Peyer's patch (tissue), 4 donors: ENCODE measurements around the gene EZH1. TPM values are rescaled to one million over a fixed set of nuclear protein-coding genes. Genes with fewer than 3 reads are reported as not detected.
"Not testable (repeated sequence)": the region's sequence is repeated elsewhere in the genome, so short reads cannot be mapped to it uniquely, and the experiment has no call there.

Source experiments
- DNase-seq, 3 donors: peaks; one replicate each; pipeline ENCODE4 v3.0.0-alpha.2; 2017 to 2019
- H3K27ac ChIP-seq, 4 donors: fragments of 200-600 bp; sonication (generic); one replicate each; pipeline ENCODE4 v1.5.1; 2016 to 2019
- H3K27me3 ChIP-seq, 2 donors: fragments of 200-600 bp; sonication (generic); one replicate each; pipeline ENCODE4 v1.5.1; 2019
- H3K36me3 ChIP-seq, 3 donors: fragments of 200-600 bp; sonication (generic); one replicate each; pipeline ENCODE4 v1.5.1; 2016 to 2019
- H3K4me1 ChIP-seq, 4 donors: fragments of 200-600 bp; sonication (generic); one replicate each; pipeline ENCODE4 v1.5.1; 2016 to 2019
- H3K4me3 ChIP-seq, 4 donors: fragments of 200-600 bp; sonication (generic); 1 replicate in 3 of 4; 2 replicates in 1 of 4; pipeline ENCODE4 v1.5.1; 2016 to 2019; ENCODE audit warnings: mild to moderate bottlenecking in 1 of 4
- H3K9me3 ChIP-seq, 4 donors: fragments of 200-600 bp; sonication (generic); one replicate each; pipeline ENCODE4 v1.5.1; 2016 to 2019; ENCODE audit warnings: mild to moderate bottlenecking in 1 of 4
- CTCF ChIP-seq, 6 experiments: fragments of 450-650 bp in 4 of 6; fragments of 200-600 bp in 2 of 6; sonication (generic) in 1 of 6; IDR thresholded peaks; one replicate each; pipeline ENCODE4 v1.5.1; 2017 to 2019; ENCODE audit warnings: antibody characterized with exemption in 6 of 6, mild to moderate bottlenecking in 3 of 6, moderate library complexity in 1 of 6
- POLR2A ChIP-seq, 2 donors: fragments of 450-650 bp; IDR thresholded peaks; one replicate each; pipeline ENCODE4 v1.5.1; 2017; ENCODE audit warnings: antibody characterized with exemption in 2 of 2, mild to moderate bottlenecking in 2 of 2, moderate library complexity in 2 of 2
- total RNA-seq, 4 donors: library from RNA; depleted of rRNA; stranded (reverse); fragments of >200 nt; gene quantifications; one replicate each; pipeline ENCODE4 v1.1.0, GENCODE V29; 2016

EZH1 gene
- total RNA-seq, 4 donors from 2014 or later = 33.5 to 120 (median 64.4) TPM

DNA sequence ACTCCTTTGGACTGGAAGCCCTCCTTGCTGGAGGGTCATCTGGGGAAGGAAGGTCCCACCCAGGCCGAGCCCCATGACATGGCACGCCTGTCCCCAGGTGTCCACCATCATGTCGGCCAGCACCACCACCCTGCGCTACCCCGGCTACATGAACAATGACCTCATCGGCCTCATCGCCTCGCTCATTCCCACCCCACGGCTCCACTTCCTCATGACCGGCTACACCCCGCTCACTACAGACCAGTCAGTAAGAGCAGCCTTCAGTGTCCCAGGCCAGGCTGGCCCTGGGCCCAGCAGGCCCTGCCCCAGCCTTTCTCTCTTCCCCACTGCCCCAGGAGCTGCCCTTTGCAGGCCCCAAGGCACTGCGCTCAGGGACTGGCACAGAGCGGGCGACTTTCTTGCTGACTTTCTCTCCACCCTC is 79.2 kb downstream of the EZH1 start:
- peaks cover 0 to 33% (median 3%) of the 10 kb centered on the region in 4 donors for H3K4me1 ChIP-seq
- H3K9me3 ChIP-seq = no peaks in the 10 kb centered on the region
- H3K36me3 ChIP-seq = peaks cover 0 to 5% (median 0%) of the 10 kb centered on the region in 3 donors
- H3K27ac ChIP-seq = no peak overlapping the region
- H3K27me3 ChIP-seq = no peaks in the 10 kb centered on the region
- no peak overlapping the region for H3K4me3 ChIP-seq
- no peak for TF ChIP-seq CTCF (IDR thresholded peaks at IDR 0.05)
- TF ChIP-seq POLR2A (IDR thresholded peaks at IDR 0.05) = no peak
- DNase-seq = no peak

GRCh38 chr17:42660692-42661345 is 84.0 kb downstream of the EZH1 start:
- DNase-seq = no peak
- Histone ChIP-seq H3K4me1 (peaks cover 0 to 27% (median 4%) of the 10 kb centered on the region in 4 donors), H3K27me3 (no peaks in the 10 kb centered on the region), H3K4me3 (no peak overlapping the region), H3K9me3 (no peaks in the 10 kb centered on the region), H3K27ac (peak overlapping the region in 2 of 4 donors; percentile 23 to 28), H3K36me3 (no peaks in the 10 kb centered on the region)
- TF ChIP-seq CTCF (IDR thresholded peaks at IDR 0.05) (no peak), POLR2A (IDR thresholded peaks at IDR 0.05) (no peak)

- not testable (repeated sequence) for H3K9me3 ChIP-seq
These were observed 84.9 kb downstream of the EZH1 start for GRCh38 chr17:42659932-42660274.

DNA sequence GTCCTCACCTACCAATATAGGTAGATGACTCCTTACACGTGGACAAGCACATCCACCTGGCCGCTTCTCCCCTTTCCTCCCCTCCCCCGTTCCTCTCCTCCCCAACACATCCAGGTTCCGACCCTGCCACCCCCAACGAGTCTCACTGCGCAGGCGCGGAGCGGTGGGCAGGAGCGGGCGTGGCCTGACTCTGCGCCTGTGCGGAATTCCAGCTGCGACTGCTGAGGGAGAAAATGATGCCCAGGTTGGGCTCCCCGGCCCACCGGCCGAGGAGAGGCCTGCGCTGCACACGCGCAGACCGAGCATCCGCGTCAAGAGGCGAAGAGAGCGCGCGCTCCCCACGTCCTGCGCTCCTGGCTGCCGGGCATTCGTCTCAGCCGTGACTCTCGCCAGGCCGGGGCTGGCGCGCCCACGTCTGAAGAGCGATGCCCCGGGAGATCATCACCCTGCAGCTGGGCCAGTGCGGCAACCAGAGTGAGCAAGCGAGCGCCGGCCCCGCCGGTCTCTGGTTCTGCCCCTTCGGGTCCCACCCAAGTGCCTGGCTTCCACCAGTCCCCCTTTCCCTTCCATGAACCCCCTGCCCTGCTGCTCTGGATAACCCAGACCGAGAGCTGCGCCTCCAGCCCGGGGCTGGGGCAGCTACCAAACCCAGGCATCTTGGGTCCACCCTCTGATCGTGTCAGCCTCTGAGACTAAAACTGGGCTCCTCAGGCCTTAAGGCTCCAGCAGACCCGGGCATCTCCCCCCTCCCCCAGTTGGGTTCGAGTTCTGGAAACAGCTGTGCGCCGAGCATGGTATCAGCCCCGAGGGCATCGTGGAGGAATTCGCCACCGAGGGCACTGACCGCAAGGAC is 85.5 kb downstream of the EZH1 start, which contains the start of gene TUBG2:
TSS of gene TUBG2 (plus strand) at position 206 of the 853 bp plus-strand sequence. CDS start at position 426, 220 bp downstream.
- TF ChIP-seq CTCF (IDR thresholded peaks at IDR 0.05) (peak in 2 of 6 experiments; percentile 3 to 17), POLR2A (IDR thresholded peaks at IDR 0.05) (peak in 1 of 2 donors; percentile 14)
- Histone ChIP-seq H3K4me1 (peaks cover 0 to 28% (median 4%) of the 10 kb centered on the region in 4 donors), H3K9me3 (no peaks in the 10 kb centered on the region), H3K36me3 (no peaks in the 10 kb centered on the region), H3K4me3 (peak within 1 kb of the TSS; percentile 43 to 68 (median 60)), H3K27me3 (no peaks in the 10 kb centered on the region), H3K27ac (peak within 1 kb of the TSS; percentile 44 to 70 (median 66))
- peak; percentile 73 to 88 (median 78) for DNase-seq

More at GRCh38 chr17:42659932-42660274, 84.9 kb downstream of the EZH1 start:
- peak overlapping the region; percentile 43 to 68 (median 60) for H3K4me3 ChIP-seq
- not testable (repeated sequence) for H3K36me3 ChIP-seq, H3K27me3 ChIP-seq, DNase-seq
- H3K4me1 ChIP-seq = peaks cover 0 to 27% (median 4%) of the 10 kb centered on the region in 4 donors
- H3K27ac ChIP-seq = peak overlapping the region in 1 of 4 donors; percentile 70

DNA sequence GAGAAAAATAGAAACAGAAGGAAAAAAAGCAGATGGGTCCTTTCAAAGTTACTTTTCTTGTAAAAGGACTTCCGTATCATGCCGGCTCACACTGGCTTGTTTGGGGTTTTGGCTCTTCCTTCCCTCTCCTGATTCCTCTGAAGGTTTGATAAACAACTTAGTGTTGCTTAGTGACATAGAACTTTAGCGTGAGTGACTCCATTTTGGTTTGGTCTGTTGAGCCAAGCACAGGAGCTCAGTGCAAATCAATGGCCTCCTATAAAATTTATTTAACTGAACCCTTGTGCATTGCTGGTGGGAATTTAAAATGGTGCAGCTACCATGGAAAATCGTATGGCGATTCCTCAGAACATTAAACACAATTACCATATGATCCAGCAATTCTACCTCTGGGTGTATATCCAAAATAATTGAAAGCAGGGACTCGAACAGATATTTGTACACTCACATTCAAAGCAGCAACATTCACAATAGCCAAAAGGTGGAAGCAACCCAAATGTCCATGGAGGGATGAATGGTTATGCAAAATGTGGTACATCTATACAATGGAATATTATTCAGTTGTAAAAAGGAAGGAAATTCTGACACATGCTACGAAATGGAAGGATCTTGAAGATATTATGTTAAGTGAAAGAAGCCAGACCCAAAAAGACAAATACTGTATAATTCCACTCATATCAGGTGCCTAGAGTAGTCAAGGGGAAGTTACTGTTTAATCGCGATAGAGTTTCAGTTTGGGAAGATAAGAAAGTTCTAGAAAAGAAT is 86.8 kb downstream of the EZH1 start:
- H3K9me3 ChIP-seq = no peaks in the 10 kb centered on the region

More for the DNA sequence above, 86.8 kb downstream of the EZH1 start:
- H3K4me1 ChIP-seq = peaks cover 0 to 31% (median 4%) of the 10 kb centered on the region in 4 donors
- no peak overlapping the region for H3K4me3 ChIP-seq
- TF ChIP-seq POLR2A (IDR thresholded peaks at IDR 0.05) (no peak), CTCF (IDR thresholded peaks at IDR 0.05) (no peak)
- H3K27me3 ChIP-seq = no peaks in the 10 kb centered on the region
- no peak for DNase-seq
- H3K36me3 ChIP-seq = no peaks in the 10 kb centered on the region
- H3K27ac ChIP-seq = no peak overlapping the region
